HL-60 (cell line): ENCODE measurements around the gene TBC1D24.
"Not testable (repeated sequence)": the region's sequence is repeated elsewhere in the genome, so short reads cannot be mapped to it uniquely, and the experiment has no call there.

Experiments used
- DNase-seq, 2 experiments: peaks; one replicate each; pipeline ENCODE4 v3.0.0-alpha.2; 2010 to 2020; ENCODE audit warnings: low read depth in 1 of 2, low spot score in 1 of 2
- H3K27ac ChIP-seq: fragments of 250-450 bp; sonication (Bioruptor Pico); replicated peaks from 2 replicates; pipeline ENCODE4 v1.5.1; 2020; ENCODE audit warnings: mild to moderate bottlenecking, moderate library complexity
- H3K27me3 ChIP-seq: fragments of 250-450 bp; sonication (Bioruptor Pico); 2 replicates; pipeline ENCODE4 v1.5.1; 2021; ENCODE audit warnings: mild to moderate bottlenecking, moderate library complexity; ENCODE audit not compliant: insufficient read depth, poor library complexity, severe bottlenecking
- H3K4me3 ChIP-seq: replicated peaks from 2 replicates; pipeline ENCODE4 v1.5.1; 2011; ENCODE audit warnings: mild to moderate bottlenecking, control low read depth, low read length; ENCODE audit not compliant: insufficient read depth
- CTCF ChIP-seq: IDR thresholded peaks from one replicate; pipeline ENCODE4 v1.5.1; 2011; ENCODE audit warnings: low read length, control low read depth, inconsistent platforms; ENCODE audit not compliant: insufficient read depth
- GABPA ChIP-seq: IDR thresholded peaks from 2 replicates; pipeline ENCODE4 v1.6.1; 2012; ENCODE audit warnings: low read depth
- POLR2AphosphoS5 ChIP-seq: IDR thresholded peaks from 2 replicates; pipeline ENCODE4 v1.6.1; 2012; ENCODE audit warnings: low read depth
- REST ChIP-seq: IDR thresholded peaks from 2 replicates; pipeline ENCODE4 v1.6.1; 2012; ENCODE audit warnings: low read depth; ENCODE audit not compliant: insufficient replicate concordance
- SPI1 ChIP-seq: IDR thresholded peaks from 2 replicates; pipeline ENCODE4 v1.6.1; 2012; ENCODE audit warnings: low read depth, mild to moderate bottlenecking, borderline replicate concordance

The TBC1D24 gene

GRCh38 chr16:2436110-2436509, 38.8 kb upstream of the TBC1D24 start:
- Histone ChIP-seq H3K4me3 (no peak overlapping the region), H3K27ac (no peak overlapping the region), H3K27me3 (no peaks in the 10 kb centered on the region)
- no peak for TF ChIP-seq POLR2AphosphoS5
- TF ChIP-seq CTCF = no peak
- TF ChIP-seq REST = no peak
- TF ChIP-seq GABPA = no peak
- DNase-seq = no peak

- DNase-seq = no peak
- H3K4me3 ChIP-seq = no peak overlapping the region
- no peaks in the 10 kb centered on the region for H3K27me3 ChIP-seq
- no peak overlapping the region for H3K27ac ChIP-seq
- TF ChIP-seq POLR2AphosphoS5 = no peak
Observed at GRCh38 chr16:2437032-2437790, 37.7 kb upstream of the TBC1D24 start.

- DNase-seq = no peak
- H3K4me3 ChIP-seq = no peak overlapping the region
- TF ChIP-seq POLR2AphosphoS5 (no peak), SPI1 (no peak), REST (no peak), CTCF (no peak), GABPA (no peak)
- H3K27ac ChIP-seq = no peak overlapping the region
- no peaks in the 10 kb centered on the region for H3K27me3 ChIP-seq
Observed at GRCh38 chr16:2438121-2438520, 36.8 kb upstream of the TBC1D24 start.

- TF ChIP-seq SPI1 (no peak), POLR2AphosphoS5 (no peak), GABPA (no peak), CTCF (no peak), REST (no peak)
- Histone ChIP-seq H3K4me3 (no peak overlapping the region), H3K27ac (no peak overlapping the region), H3K27me3 (no peaks in the 10 kb centered on the region)
- DNase-seq = no peak
Observed at GRCh38 chr16:2439598-2439997, 35.3 kb upstream of the TBC1D24 start.

GRCh38 chr16:2441143-2441804, 33.7 kb upstream of the TBC1D24 start:
- H3K27me3 ChIP-seq, H3K27ac ChIP-seq, H3K4me3 ChIP-seq, DNase-seq: not testable (repeated sequence)
